Osteocyte (in vitro differentiated cells): ENCODE results near the gene KCTD3. TPM values are rescaled to one million over a fixed set of nuclear protein-coding genes. Genes with fewer than 3 reads are reported as not detected.

Source experiments
- DNase-seq: peaks from one replicate; pipeline ENCODE4 v3.0.0; 2021; ENCODE audit warnings: mixed read lengths; ENCODE audit not compliant: unreplicated experiment; ENCODE audit errors: extremely low spot score
- H3K27ac Mint-ChIP-seq: one replicate; pipeline ENCODE4 v1.8.0; 2021; ENCODE audit warnings: mild to moderate bottlenecking, mixed read lengths; ENCODE audit not compliant: unreplicated experiment
- H3K27me3 Mint-ChIP-seq: one replicate; pipeline ENCODE4 v1.8.0; 2021; ENCODE audit warnings: mixed read lengths; ENCODE audit not compliant: unreplicated experiment
- H3K36me3 Mint-ChIP-seq: one replicate; pipeline ENCODE4 v1.8.0; 2021; ENCODE audit warnings: mixed read lengths; ENCODE audit not compliant: unreplicated experiment
- H3K4me1 Mint-ChIP-seq: one replicate; pipeline ENCODE4 v1.8.0; 2021; ENCODE audit warnings: mixed read lengths; ENCODE audit not compliant: unreplicated experiment
- H3K4me3 Mint-ChIP-seq: one replicate; pipeline ENCODE4 v1.8.0; 2021; ENCODE audit warnings: mild to moderate bottlenecking, moderate library complexity, mixed read lengths; ENCODE audit not compliant: unreplicated experiment
- H3K9me3 Mint-ChIP-seq: one replicate; pipeline ENCODE4 v1.8.0; 2021; ENCODE audit warnings: mixed read lengths; ENCODE audit not compliant: unreplicated experiment
- CTCF ChIP-seq: fragments of 200-600 bp; sonication (generic); IDR thresholded peaks from 2 replicates; pipeline ENCODE4 v1.5.0; 2021; ENCODE audit warnings: antibody characterized with exemption, mild to moderate bottlenecking, moderate library complexity
- long read RNA-seq: library from polyadenylated mRNA; unstranded; transcript quantifications from one replicate; pipeline ENCODE4 v2.0.0, GENCODE V29; 2021
- total RNA-seq: library from RNA; stranded (reverse); gene quantifications from 2 replicates; pipeline ENCODE4 v1.2.1, GENCODE V29; 2021

Gene KCTD3
- 32.8 and 33.0 TPM in 2 replicates for total RNA-seq
- long read RNA-seq, partial matches to known transcripts, result 14 of 27 reads
- long read RNA-seq, other reads (novel, unspliced or antisense), result 8 of 27 reads

DNA sequence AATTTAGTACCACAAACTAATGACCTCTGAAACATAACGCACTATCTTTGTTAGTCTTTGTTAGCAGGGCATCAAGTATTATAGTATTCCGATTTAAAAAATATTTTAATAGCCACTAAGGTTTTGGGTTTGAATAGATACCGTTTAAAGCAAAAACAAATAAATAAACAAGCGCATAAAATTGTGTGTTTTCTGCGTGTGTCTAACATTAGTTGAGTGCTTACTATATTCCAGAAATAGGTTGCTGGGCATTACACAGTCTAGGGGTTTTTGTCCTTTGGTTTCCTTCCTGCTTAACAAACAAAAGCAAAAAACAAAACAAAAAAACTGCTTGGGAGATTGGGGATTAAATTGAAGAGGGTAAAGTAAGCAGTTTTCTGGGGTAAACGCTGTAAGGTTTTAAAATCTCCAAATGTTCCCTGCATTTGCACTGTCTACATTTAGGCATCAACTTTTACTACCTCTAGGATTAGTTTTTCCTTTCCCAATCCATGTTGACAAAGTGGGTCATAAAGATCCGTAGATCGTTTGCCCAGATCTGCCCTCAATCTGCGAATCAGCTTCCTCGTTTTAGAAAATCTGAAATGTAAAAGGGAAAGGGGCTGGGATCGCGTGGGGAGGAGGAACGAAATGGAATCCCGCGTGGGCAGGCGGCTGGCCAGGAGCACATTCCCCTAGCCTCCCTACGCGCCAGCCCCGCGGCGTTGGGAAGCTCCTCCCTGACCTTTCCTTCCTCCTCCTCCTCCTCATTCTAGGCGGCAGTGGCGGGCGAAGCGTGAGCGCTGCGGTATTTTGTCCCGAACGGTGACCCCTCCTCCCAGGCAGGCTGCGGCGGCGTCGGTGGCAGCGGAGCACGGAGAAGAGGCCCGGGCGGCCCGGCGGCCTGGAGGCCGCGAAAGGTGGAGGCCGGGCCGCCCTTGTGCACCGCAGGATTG lies at the start of gene KCTD3:
Gene KCTD3, plus strand, starts transcription at position 749 of the 935 bp plus-strand sequence. CDS start 382 bp downstream, outside the sequence.
- Mint-ChIP-seq H3K36me3 (no peaks in the 10 kb centered on the region), H3K4me1 (peaks cover 35% of the 10 kb centered on the region), H3K27me3 (peaks cover 4% of the 10 kb centered on the region), H3K4me3 (peak within 1 kb of the TSS; percentile 95), H3K27ac (peak within 1 kb of the TSS; percentile 98), H3K9me3 (no peaks in the 10 kb centered on the region)
- no peak for TF ChIP-seq CTCF
- DNase-seq, result no peak

GRCh38 chr1:215517441-215517891 lies 49.6 kb upstream of the KCTD3 start:
- H3K4me3 Mint-ChIP-seq, result no peak overlapping the region
- H3K9me3 Mint-ChIP-seq, result peaks cover 14% of the 10 kb centered on the region
- H3K36me3 Mint-ChIP-seq, result no peaks in the 10 kb centered on the region
- no peaks in the 10 kb centered on the region for H3K27me3 Mint-ChIP-seq
- H3K4me1 Mint-ChIP-seq, result peaks cover 9% of the 10 kb centered on the region
- no peak for DNase-seq
- peak; percentile 44 for TF ChIP-seq CTCF
- H3K27ac Mint-ChIP-seq, result peak overlapping the region; percentile 70

DNA sequence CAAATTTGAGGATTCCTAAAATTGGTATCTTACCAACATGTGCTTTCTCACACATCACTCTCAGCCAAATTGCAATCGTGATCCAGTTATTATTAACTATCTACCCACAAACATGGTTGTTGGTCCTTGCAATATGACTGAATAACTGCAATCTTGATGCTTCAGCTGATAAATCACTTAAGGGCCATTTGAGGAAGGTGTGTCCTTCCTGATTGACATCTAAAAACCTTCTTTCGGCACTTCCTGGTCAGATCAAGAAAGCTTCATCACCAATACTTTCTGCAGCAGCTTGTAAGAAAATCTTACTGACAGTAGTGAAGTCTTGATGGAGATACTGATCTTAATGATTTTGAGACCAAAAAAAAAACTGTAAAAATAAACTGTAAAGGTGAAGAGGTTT lies 48.5 kb upstream of the KCTD3 start:
- DNase-seq, result no peak
- TF ChIP-seq CTCF, result no peak
- H3K36me3 Mint-ChIP-seq, result no peaks in the 10 kb centered on the region
- no peak overlapping the region for H3K4me3 Mint-ChIP-seq
- no peaks in the 10 kb centered on the region for H3K27me3 Mint-ChIP-seq
- no peak overlapping the region for H3K27ac Mint-ChIP-seq
- peaks cover 9% of the 10 kb centered on the region for H3K4me1 Mint-ChIP-seq
- H3K9me3 Mint-ChIP-seq, result peaks cover 5% of the 10 kb centered on the region

DNA sequence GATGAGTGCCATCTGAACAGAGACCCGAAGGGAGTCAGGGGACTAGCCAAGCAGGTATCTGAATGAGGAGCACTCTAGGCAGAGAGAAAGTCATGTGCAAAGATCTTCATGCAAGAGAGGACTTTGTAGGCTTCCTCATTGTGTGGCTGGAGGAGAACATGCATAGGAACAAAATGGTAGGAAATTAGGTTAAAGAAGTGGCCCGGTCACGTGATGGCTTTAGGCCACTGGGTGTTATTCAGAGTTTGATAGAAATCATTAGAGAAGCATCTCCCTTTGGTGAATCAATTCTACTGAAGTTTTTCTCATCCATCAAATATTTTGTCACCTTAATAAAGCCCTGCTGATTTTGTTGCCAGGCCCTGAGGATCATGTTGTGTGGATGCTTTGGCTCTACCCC lies 45.8 kb upstream of the KCTD3 start:
- no peak for DNase-seq
- Mint-ChIP-seq H3K27me3 (peaks cover 4% of the 10 kb centered on the region), H3K36me3 (no peaks in the 10 kb centered on the region), H3K4me3 (no peak overlapping the region), H3K4me1 (peaks cover 9% of the 10 kb centered on the region), H3K27ac (no peak overlapping the region), H3K9me3 (no peaks in the 10 kb centered on the region)
- no peak for TF ChIP-seq CTCF
